Right renal pelvis (tissue), 4 donors: Measurements from ENCODE around the gene OR7C1. TPM values are rescaled to one million over a fixed set of nuclear protein-coding genes. Genes with fewer than 3 reads are reported as not detected.
"Not testable (repeated sequence)": the region's sequence is repeated elsewhere in the genome, so short reads cannot be mapped to it uniquely, and the experiment has no call there.

Source experiments
- DNase-seq, 4 donors: peaks; one replicate each; pipeline ENCODE4 v3.0.0-alpha.2; 2013; ENCODE audit warnings: low read depth in 4 of 4, low spot score in 3 of 4, missing footprints in 1 of 4
- polyA plus RNA-seq, 4 donors: library from polyadenylated mRNA; unstranded; fragments of 120-200 nt; gene quantifications; one replicate each; pipeline ENCODE4 v1.2.1, GENCODE V29; 2013; ENCODE audit not compliant: insufficient read length in 4 of 4

OR7C1 gene
- polyA plus RNA-seq, 4 donors: 0.06 to 0.31 (median 0.19) TPM

- no peak for DNase-seq
Measured at GRCh38 chr19:14768001-14768400, 67.0 kb downstream of the OR7C1 start.

GRCh38 chr19:14767466-14767971, 67.5 kb downstream of the OR7C1 start:
- DNase-seq: no peak

- not testable (repeated sequence) for DNase-seq
Measured at GRCh38 chr19:14765841-14766240, 69.1 kb downstream of the OR7C1 start.

GRCh38 chr19:14765403-14765802, 69.6 kb downstream of the OR7C1 start:
- not testable (repeated sequence) for DNase-seq

DNA sequence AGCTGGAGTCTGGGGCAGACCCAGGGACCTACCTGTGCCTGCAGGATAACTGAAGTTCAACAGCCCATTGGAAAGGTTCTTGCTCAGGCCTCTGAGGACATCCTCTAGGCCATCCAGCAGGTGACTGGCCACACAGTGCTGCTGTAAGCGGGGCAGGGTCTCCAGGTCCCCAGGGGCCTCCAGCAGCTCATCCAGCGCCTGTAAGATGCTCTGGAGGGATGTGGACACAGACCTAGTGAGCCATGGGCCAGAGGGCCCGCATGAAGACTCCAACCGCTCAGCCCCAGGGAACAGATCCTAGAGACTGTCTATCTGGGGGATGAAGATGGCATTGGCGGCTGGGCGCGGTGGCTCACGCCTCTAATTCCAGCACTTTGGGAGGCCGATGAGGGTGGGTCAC, 70.6 kb downstream of the OR7C1 start:
- DNase-seq: no peak

- DNase-seq: no peak
Measured at GRCh38 chr19:14763497-14764145, 71.4 kb downstream of the OR7C1 start.

DNA sequence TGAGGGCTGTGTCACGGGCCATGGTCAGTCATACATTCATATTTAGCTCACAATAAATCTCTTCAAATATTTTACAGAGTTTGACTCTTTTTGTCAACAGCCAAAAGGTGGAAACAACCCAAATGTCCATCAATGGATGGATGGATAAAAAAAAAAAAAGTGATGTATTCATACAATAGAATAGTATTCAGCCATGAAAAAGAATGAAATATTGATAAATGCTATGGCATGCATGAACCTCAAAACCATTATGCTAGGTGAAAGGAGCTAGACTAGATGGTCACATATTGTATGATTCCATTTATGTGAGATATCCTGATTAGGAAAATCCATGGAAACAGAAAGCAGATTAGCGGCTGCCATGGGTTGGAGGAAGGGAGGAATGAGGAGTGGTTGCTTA, 72.9 kb downstream of the OR7C1 start:
- no peak for DNase-seq

- DNase-seq: no peak
Measured at GRCh38 chr19:14761607-14762006, 73.4 kb downstream of the OR7C1 start.

- no peak for DNase-seq
Measured at GRCh38 chr19:14758816-14759215, 76.2 kb downstream of the OR7C1 start.

DNA sequence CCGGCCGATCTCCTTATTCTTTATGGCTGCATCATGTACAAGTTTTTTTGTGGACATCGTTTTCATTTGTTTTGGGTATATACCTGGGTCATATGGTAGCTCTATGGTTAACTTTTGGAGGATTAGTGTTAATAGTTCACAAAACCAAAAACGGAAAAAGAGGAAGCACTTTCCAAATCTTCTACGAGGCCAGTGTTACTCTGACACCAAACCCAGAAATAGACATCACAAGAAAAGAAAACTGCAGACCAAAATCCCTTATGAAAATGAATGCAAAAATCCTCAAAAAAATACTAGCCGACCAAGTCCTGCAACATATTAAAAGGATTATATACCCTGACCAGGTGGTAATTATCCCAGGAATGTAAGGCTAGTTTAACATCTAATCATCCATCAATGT, 86.4 kb downstream of the OR7C1 start:
- DNase-seq: no peak

Other genes starting within 250 kb of the OR7C1 start
- under 1 TPM in 3 of 4 donors, not detected in 1; 0.08 to 0.13 (median 0.11) TPM for gene ADGRE3, start 160.3 kb downstream of the OR7C1 start, polyA plus RNA-seq
- gene ZNF333, start 145.1 kb downstream of the OR7C1 start, polyA plus RNA-seq: 10 to 100 TPM; 14.8 to 19.3 (median 17.0) TPM
- under 1 TPM; 0.18 to 0.64 (median 0.38) TPM for gene ADGRE2, start 56.6 kb downstream of the OR7C1 start, polyA plus RNA-seq
- under 1 TPM in 2 of 4 donors, not detected in 2; 0.04 TPM for gene OR7A5, start within 50 bp of the OR7C1 start, polyA plus RNA-seq
- not detected for gene OR7A10, start 13.7 kb upstream of the OR7C1 start, polyA plus RNA-seq
- gene OR7A17, start 50.9 kb upstream of the OR7C1 start, polyA plus RNA-seq: under 1 TPM in 1 of 4 donors, not detected in 3; 0.08 TPM
- not detected for gene OR7C2, start 106.3 kb upstream of the OR7C1 start, polyA plus RNA-seq
- gene SLC1A6, start 144.7 kb upstream of the OR7C1 start, polyA plus RNA-seq: under 1 TPM; 0.35 to 0.60 (median 0.50) TPM
- under 1 TPM in 2 of 4 donors, not detected in 2; 0.03 to 0.06 TPM for gene CASP14, start 214.3 kb upstream of the OR7C1 start, polyA plus RNA-seq
- under 1 TPM in 3 of 4 donors, not detected in 1; 0.03 to 0.06 (median 0.04) TPM for gene OR1I1, start 247.0 kb upstream of the OR7C1 start, polyA plus RNA-seq